Left lung (tissue), 10 donors: ENCODE data around the gene FGF6. TPM values are rescaled to one million over a fixed set of nuclear protein-coding genes. Genes with fewer than 3 reads are reported as not detected.

ENCODE experiments used
- ATAC-seq: fragments of 200-7000 bp; cut with Tn5 transposase; one replicate; pipeline ENCODE4 v1.9.1; 2020; ENCODE audit warnings: moderate library complexity
- DNase-seq, 4 donors: peaks; one replicate each; pipeline ENCODE4 v3.0.0-alpha.2; 2013 to 2020
- H3K27ac ChIP-seq, 2 donors: fragments of 200-600 bp; sonication (generic) in 1 of 2; one replicate each; pipeline versions ENCODE4 v1.5.0 to v1.8.0; 2020 to 2021
- H3K27me3 ChIP-seq, 2 donors: fragments of 200-600 bp; sonication (generic) in 1 of 2; one replicate each; pipeline versions ENCODE4 v1.5.0 to v1.8.0; 2020 to 2021
- H3K36me3 ChIP-seq, 2 donors: fragments of 200-600 bp; sonication (generic) in 1 of 2; one replicate each; pipeline versions ENCODE4 v1.5.0 to v1.8.0; 2020 to 2021
- H3K4me1 ChIP-seq, 2 donors: fragments of 200-600 bp; one replicate each; pipeline ENCODE4 v1.8.0; 2021
- H3K4me3 ChIP-seq, 2 donors: fragments of 200-600 bp; sonication (generic) in 1 of 2; one replicate each; pipeline versions ENCODE4 v1.5.0 to v1.8.0; 2020 to 2021; ENCODE audit warnings: mild to moderate bottlenecking in 1 of 2
- H3K9me3 ChIP-seq, 2 donors: fragments of 200-600 bp; sonication (generic) in 1 of 2; one replicate each; pipeline versions ENCODE4 v1.5.0 to v1.8.0; 2020 to 2021
- intact Hi-C, 2 donors: fragments of 100-400 bp; cut with DNase I; formaldehyde crosslinking; loops; one replicate each; pipeline versions ENCODE4 v1.11.2 to v1.14.2; 2022
- polyA plus RNA-seq, 6 donors: library from polyadenylated mRNA; unstranded; fragments of 120-200 nt; gene quantifications; one replicate each; pipeline ENCODE4 v1.2.1, GENCODE V29; 2013; ENCODE audit not compliant: insufficient read length in 6 of 6
- total RNA-seq, 2 donors: library from RNA; stranded (reverse); fragmentation: NEBNext Ultra II Directional; extraction: Animal tissue kit (Norgen Biotek cat#: 25700); gene quantifications; one replicate each; pipeline ENCODE4 v1.2.1, GENCODE V29; 2021
- TF ChIP-seq, protein P1 (sequence below), 2 donors: fragments of 200-600 bp; sonication (generic) in 1 of 2; IDR thresholded peaks; one replicate each; pipeline versions ENCODE4 v1.5.0 to v1.8.0; 2021; ENCODE audit warnings: antibody characterized with exemption in 2 of 2
- donor health status: DM: no; HTN: yes; CAD: no.
- donor health status: DM: no; HTN: no; CAD: no.

The FGF6 gene
- total and polyA plus RNA-seq, 8 donors = not detected

DNA sequence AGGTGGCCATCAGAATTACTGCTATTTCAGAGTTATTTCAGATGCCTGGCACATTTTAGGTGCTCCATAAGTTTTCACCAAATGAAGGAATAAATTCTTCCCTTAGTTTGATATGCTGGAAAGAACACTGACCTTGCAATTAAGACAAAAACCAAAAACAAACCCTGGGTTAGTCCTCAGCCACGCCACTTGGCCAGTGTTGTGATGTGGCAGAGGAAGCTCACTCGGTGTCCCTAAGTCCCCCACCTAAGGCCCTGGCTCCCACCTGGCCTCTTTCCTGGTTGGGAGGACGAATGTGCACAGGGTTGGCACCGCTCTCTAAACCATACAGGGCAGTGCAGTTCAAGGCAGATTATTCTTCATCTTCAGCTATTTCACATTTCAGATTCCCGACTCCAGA is 52.4 kb downstream of the FGF6 start:
- no peaks in the 10 kb centered on the region for H3K4me1 ChIP-seq
- H3K27me3 ChIP-seq = peaks cover 0 to 32% of the 10 kb centered on the region in 2 donors
- ATAC-seq (no peak), DNase-seq (no peak)
- TF ChIP-seq, protein P1, sequence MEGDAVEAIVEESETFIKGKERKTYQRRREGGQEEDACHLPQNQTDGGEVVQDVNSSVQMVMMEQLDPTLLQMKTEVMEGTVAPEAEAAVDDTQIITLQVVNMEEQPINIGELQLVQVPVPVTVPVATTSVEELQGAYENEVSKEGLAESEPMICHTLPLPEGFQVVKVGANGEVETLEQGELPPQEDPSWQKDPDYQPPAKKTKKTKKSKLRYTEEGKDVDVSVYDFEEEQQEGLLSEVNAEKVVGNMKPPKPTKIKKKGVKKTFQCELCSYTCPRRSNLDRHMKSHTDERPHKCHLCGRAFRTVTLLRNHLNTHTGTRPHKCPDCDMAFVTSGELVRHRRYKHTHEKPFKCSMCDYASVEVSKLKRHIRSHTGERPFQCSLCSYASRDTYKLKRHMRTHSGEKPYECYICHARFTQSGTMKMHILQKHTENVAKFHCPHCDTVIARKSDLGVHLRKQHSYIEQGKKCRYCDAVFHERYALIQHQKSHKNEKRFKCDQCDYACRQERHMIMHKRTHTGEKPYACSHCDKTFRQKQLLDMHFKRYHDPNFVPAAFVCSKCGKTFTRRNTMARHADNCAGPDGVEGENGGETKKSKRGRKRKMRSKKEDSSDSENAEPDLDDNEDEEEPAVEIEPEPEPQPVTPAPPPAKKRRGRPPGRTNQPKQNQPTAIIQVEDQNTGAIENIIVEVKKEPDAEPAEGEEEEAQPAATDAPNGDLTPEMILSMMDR (IDR thresholded peaks at IDR 0.05) = no peak
- no peak overlapping the region for H3K4me3 ChIP-seq
- no peaks in the 10 kb centered on the region for H3K36me3 ChIP-seq
- H3K27ac ChIP-seq = no peak overlapping the region
- intact Hi-C loops = no loop called here
- no peaks in the 10 kb centered on the region for H3K9me3 ChIP-seq

DNA sequence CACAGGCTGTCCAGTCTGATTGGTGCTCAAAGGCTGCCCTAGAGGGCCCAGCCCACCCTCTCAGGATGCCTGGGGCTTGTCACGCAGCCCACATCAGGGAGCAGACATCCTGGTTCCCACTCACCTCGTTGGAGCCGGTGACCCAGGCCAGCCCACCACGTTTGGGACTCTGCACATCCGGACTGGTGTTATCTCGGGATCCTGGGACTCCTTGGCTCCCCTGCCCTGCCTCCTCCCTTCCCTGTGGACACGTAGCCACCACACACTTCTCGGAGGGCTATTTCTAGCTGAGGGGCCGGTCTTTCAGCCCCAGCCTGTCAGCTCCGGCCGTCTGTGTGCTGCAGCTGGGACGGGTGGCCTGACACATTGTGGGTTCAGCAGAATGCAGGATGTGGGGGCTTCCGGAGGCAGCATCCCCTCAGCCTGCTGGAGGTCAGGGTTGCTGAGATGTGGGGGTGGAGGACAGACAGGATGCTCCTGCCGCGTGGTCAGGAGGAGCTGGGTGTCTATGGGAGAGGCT is 53.3 kb downstream of the FGF6 start:
- no peaks in the 10 kb centered on the region for H3K4me1 ChIP-seq
- intact Hi-C loops = no loop called here
- no peak overlapping the region for H3K27ac ChIP-seq
- DNase-seq = peak in 1 of 4 donors; percentile 24
- no peaks in the 10 kb centered on the region for H3K9me3 ChIP-seq
- TF ChIP-seq, protein P1 (IDR thresholded peaks at IDR 0.05) = no peak
- H3K4me3 ChIP-seq = no peak overlapping the region
- no peak for ATAC-seq
- H3K36me3 ChIP-seq = no peaks in the 10 kb centered on the region
- H3K27me3 ChIP-seq = peaks cover 0 to 32% of the 10 kb centered on the region in 2 donors

DNA sequence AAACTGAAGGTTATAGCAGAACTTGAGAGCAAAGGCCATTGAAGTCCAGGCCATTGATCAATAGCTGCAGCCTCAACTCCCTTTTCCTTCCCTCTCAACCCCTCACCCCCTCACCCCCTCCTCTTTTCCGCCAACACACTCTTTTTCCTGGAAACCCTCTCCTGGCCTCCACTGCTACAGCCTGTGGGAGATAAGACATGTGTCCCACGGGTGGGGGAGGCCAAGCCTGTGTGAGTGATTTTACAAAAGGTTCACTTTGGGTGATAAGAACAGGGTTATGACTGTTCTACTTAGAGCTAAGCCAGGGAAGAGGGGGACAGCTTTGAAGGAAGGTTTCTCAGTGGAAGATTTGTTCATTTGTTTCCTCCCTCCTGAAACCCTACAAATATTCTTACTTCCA is 57.0 kb downstream of the FGF6 start:
- no peak for ATAC-seq

DNA sequence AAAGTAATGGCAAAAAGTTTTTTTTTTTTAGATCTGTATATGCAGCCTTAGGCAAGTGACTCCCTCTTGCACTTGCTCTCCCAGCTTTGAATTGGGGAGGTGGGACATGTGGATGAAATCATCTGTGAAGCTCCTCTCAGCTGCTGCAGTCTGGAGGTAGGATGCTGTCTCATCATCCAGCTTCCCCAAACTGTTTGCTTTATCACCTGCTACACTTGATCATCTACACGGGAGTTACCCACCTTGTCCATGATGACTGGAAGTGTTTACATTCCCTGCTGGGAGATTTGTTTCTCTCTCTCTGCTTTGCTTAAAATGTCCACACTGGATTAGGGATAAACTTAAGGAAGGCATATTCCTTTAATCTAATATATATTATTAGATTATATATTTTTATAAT is 57.6 kb downstream of the FGF6 start:
- TF ChIP-seq, protein P1 (IDR thresholded peaks at IDR 0.05) = no peak
- intact Hi-C loops = no loop called here

More for the DNA sequence above, 57.0 kb downstream of the FGF6 start:
- Histone ChIP-seq H3K36me3 (no peaks in the 10 kb centered on the region), H3K27me3 (peaks cover 0 to 18% of the 10 kb centered on the region in 2 donors), H3K4me1 (no peaks in the 10 kb centered on the region), H3K4me3 (no peak overlapping the region), H3K27ac (no peak overlapping the region), H3K9me3 (no peaks in the 10 kb centered on the region)
- intact Hi-C loops = no loop called here
- DNase-seq = no peak
- TF ChIP-seq, protein P1 (IDR thresholded peaks at IDR 0.05) = no peak

DNA sequence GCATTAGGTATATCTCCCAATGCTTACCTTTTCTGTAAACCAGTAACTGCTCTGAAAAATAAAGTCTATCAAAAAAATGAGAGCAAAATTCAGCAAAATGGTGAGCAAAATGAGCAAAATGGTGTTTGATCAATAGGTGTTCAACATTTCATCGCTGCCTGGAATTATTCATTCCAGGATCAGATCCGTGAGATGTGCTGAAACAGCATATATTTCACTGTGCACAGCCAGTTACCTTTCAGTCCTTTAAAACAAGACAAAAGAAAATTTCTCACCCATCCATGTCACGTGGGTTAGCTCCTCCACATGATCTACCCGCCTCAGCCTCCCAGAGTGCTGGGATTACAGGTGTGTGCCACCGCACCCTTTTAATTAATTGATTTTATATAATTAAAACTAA is 58.0 kb downstream of the FGF6 start:
- intact Hi-C loops = no loop called here
- H3K4me1 ChIP-seq = no peaks in the 10 kb centered on the region
- no peak for DNase-seq
- H3K4me3 ChIP-seq = no peak overlapping the region
- H3K27ac ChIP-seq = no peak overlapping the region
- TF ChIP-seq, protein P1 (IDR thresholded peaks at IDR 0.05) = no peak
- H3K36me3 ChIP-seq = no peaks in the 10 kb centered on the region
- no peaks in the 10 kb centered on the region for H3K9me3 ChIP-seq
- peaks cover 0 to 13% of the 10 kb centered on the region in 2 donors for H3K27me3 ChIP-seq
- no peak for ATAC-seq

More for the DNA sequence above, 57.6 kb downstream of the FGF6 start:
- no peaks in the 10 kb centered on the region for H3K9me3 ChIP-seq
- no peak overlapping the region for H3K27ac ChIP-seq
- DNase-seq = no peak
- H3K4me1 ChIP-seq = no peaks in the 10 kb centered on the region
- H3K36me3 ChIP-seq = no peaks in the 10 kb centered on the region
- H3K27me3 ChIP-seq = peaks cover 0 to 15% of the 10 kb centered on the region in 2 donors
- no peak for ATAC-seq
- no peak overlapping the region for H3K4me3 ChIP-seq
